Left lung (tissue), 10 donors: Measurements from ENCODE around the gene FSD1L. TPM values are rescaled to one million over a fixed set of nuclear protein-coding genes. Genes with fewer than 3 reads are reported as not detected.

Source experiments
- ATAC-seq: fragments of 200-7000 bp; cut with Tn5 transposase; one replicate; pipeline ENCODE4 v1.9.1; 2020; ENCODE audit warnings: moderate library complexity
- DNase-seq, 4 donors: peaks; one replicate each; pipeline ENCODE4 v3.0.0-alpha.2; 2013 to 2020
- H3K27ac ChIP-seq, 2 donors: fragments of 200-600 bp; sonication (generic) in 1 of 2; one replicate each; pipeline versions ENCODE4 v1.5.0 to v1.8.0; 2020 to 2021
- H3K27me3 ChIP-seq, 2 donors: fragments of 200-600 bp; sonication (generic) in 1 of 2; one replicate each; pipeline versions ENCODE4 v1.5.0 to v1.8.0; 2020 to 2021
- H3K36me3 ChIP-seq, 2 donors: fragments of 200-600 bp; sonication (generic) in 1 of 2; one replicate each; pipeline versions ENCODE4 v1.5.0 to v1.8.0; 2020 to 2021
- H3K4me1 ChIP-seq, 2 donors: fragments of 200-600 bp; one replicate each; pipeline ENCODE4 v1.8.0; 2021
- H3K4me3 ChIP-seq, 2 donors: fragments of 200-600 bp; sonication (generic) in 1 of 2; one replicate each; pipeline versions ENCODE4 v1.5.0 to v1.8.0; 2020 to 2021; ENCODE audit warnings: mild to moderate bottlenecking in 1 of 2
- H3K9me3 ChIP-seq, 2 donors: fragments of 200-600 bp; sonication (generic) in 1 of 2; one replicate each; pipeline versions ENCODE4 v1.5.0 to v1.8.0; 2020 to 2021
- intact Hi-C, 2 donors: fragments of 100-400 bp; cut with DNase I; formaldehyde crosslinking; loops; one replicate each; pipeline versions ENCODE4 v1.11.2 to v1.14.2; 2022
- polyA plus RNA-seq, 6 donors: library from polyadenylated mRNA; unstranded; fragments of 120-200 nt; gene quantifications; one replicate each; pipeline ENCODE4 v1.2.1, GENCODE V29; 2013; ENCODE audit not compliant: insufficient read length in 6 of 6
- total RNA-seq, 2 donors: library from RNA; stranded (reverse); fragmentation: NEBNext Ultra II Directional; extraction: Animal tissue kit (Norgen Biotek cat#: 25700); gene quantifications; one replicate each; pipeline ENCODE4 v1.2.1, GENCODE V29; 2021
- TF ChIP-seq, protein P1 (sequence below), 2 donors: fragments of 200-600 bp; sonication (generic) in 1 of 2; IDR thresholded peaks; one replicate each; pipeline versions ENCODE4 v1.5.0 to v1.8.0; 2021; ENCODE audit warnings: antibody characterized with exemption in 2 of 2
- donor health status: DM: no; HTN: yes; CAD: no.
- donor health status: DM: no; HTN: no; CAD: no.

FSD1L gene
- total and polyA plus RNA-seq, 8 donors = 3.7 to 9.4 (median 7.1) TPM

DNA sequence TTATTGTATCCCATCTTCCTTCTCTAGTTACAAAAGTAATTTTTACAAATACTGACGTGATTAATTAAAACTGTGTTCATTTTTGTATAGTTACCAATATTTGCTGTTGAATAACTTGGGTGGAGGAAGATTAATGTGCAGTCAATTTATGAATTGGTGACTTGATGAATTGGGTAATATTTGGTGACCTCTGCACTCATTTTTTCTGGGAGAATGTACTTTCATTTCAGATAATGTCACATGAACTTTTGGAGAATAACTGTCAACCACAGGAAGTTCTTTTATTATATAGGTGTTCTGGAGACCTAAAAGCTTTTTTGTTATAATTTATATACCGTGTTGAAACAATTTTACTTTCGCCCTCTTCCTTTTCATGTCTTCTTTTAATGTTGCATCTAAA is 83.7 kb downstream of the FSD1L start:
- DNase-seq = no peak
- ATAC-seq = no peak
- H3K9me3 ChIP-seq = peaks cover 0 to 2% of the 10 kb centered on the region in 2 donors
- no peak overlapping the region for H3K27ac ChIP-seq
- intact Hi-C loops = no loop called here
- H3K36me3 ChIP-seq = no peaks in the 10 kb centered on the region
- TF ChIP-seq, protein P1, sequence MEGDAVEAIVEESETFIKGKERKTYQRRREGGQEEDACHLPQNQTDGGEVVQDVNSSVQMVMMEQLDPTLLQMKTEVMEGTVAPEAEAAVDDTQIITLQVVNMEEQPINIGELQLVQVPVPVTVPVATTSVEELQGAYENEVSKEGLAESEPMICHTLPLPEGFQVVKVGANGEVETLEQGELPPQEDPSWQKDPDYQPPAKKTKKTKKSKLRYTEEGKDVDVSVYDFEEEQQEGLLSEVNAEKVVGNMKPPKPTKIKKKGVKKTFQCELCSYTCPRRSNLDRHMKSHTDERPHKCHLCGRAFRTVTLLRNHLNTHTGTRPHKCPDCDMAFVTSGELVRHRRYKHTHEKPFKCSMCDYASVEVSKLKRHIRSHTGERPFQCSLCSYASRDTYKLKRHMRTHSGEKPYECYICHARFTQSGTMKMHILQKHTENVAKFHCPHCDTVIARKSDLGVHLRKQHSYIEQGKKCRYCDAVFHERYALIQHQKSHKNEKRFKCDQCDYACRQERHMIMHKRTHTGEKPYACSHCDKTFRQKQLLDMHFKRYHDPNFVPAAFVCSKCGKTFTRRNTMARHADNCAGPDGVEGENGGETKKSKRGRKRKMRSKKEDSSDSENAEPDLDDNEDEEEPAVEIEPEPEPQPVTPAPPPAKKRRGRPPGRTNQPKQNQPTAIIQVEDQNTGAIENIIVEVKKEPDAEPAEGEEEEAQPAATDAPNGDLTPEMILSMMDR (IDR thresholded peaks at IDR 0.05) = no peak
- no peaks in the 10 kb centered on the region for H3K4me1 ChIP-seq
- H3K27me3 ChIP-seq = no peaks in the 10 kb centered on the region
- no peak overlapping the region for H3K4me3 ChIP-seq

DNA sequence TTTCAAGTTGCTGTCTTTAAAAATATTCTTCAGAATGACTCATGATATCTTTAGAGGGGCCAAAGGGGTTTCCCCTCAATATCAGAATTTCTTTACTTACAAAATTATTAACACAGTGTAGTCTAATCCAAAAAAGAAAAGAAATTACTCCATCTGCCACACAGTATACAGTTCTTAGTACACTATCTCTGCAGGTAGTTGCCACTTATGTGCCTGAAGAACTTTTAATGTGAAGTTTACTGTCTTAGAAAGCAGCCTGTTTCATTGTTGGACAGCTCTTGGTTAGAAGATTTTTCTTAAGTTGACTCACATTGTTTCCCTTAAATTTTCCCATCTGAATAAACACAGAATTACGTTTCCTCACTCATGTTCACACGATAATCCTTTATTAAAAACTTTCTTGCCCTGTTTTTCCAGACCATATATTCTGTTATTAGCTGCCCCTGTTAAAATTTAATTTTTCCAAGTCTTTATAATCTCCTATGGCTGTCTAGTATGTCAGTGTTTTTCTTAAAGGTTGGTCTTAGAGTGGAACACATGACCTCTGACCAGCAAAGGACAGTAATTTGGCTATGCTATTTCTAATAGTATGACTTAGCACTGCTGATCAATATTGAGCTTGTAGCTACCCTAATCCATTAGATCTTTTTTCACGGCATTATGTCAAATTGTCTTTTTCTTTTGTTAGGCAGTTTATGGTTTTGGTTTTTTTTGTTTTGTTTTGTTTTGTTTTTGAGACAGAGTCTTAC is 88.3 kb downstream of the FSD1L start:
- DNase-seq (no peak), ATAC-seq (no peak)
- Histone ChIP-seq H3K4me1 (no peaks in the 10 kb centered on the region), H3K27me3 (no peaks in the 10 kb centered on the region), H3K9me3 (no peaks in the 10 kb centered on the region), H3K27ac (no peak overlapping the region), H3K36me3 (no peaks in the 10 kb centered on the region), H3K4me3 (no peak overlapping the region)
- intact Hi-C loops = no loop called here
- TF ChIP-seq, protein P1 (IDR thresholded peaks at IDR 0.05) = no peak

DNA sequence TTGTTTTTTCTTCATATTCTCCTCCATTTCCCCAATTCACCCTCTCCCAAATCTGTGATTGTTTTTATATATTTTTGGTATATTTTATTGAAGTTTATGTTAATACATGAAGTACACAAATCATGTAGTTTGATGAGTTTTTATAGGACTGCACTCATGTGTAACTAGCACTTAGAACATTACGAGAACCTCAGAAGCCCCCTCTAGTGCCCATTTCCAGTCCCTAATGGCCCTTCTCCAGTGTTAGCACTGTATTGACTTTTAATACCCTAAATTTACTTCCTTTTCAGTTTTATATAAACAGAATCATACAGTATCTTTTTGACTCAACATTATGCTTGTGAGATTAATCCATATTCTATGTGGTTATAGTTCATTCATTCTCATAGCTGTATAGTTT is 91.6 kb downstream of the FSD1L start:
- intact Hi-C loops = no loop called here
- no peaks in the 10 kb centered on the region for H3K4me1 ChIP-seq
- H3K27me3 ChIP-seq = no peaks in the 10 kb centered on the region
- no peak for DNase-seq
- no peak for ATAC-seq
- TF ChIP-seq, protein P1 (IDR thresholded peaks at IDR 0.05) = no peak
- H3K27ac ChIP-seq = no peak overlapping the region
- H3K4me3 ChIP-seq = no peak overlapping the region
- no peaks in the 10 kb centered on the region for H3K36me3 ChIP-seq
- no peaks in the 10 kb centered on the region for H3K9me3 ChIP-seq

DNA sequence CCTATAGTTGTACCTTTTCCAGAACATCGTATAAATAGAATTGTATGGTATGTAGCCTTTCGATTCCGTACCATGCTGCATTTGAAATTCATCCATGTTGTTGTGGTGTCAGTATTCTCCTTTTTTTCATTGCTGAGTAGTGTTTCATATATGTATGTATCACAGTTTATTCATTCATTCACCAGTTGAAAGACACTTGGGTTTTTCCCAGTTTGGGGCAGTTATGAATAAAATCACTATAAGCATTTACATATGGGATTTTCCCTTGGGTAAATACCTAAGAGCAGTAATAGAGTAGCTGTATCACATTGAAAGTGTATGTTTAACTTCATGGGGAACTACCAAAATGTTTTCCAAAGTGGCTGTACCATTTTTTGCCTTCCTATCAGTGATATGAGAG is 94.0 kb downstream of the FSD1L start:
- TF ChIP-seq, protein P1 (IDR thresholded peaks at IDR 0.05) = no peak
- H3K4me3 ChIP-seq = no peak overlapping the region
- DNase-seq = no peak
- intact Hi-C loops = no loop called here
- H3K27me3 ChIP-seq = no peaks in the 10 kb centered on the region
- no peak overlapping the region for H3K27ac ChIP-seq
- no peaks in the 10 kb centered on the region for H3K36me3 ChIP-seq
- H3K9me3 ChIP-seq = no peaks in the 10 kb centered on the region
- no peak for ATAC-seq
- H3K4me1 ChIP-seq = no peaks in the 10 kb centered on the region

DNA sequence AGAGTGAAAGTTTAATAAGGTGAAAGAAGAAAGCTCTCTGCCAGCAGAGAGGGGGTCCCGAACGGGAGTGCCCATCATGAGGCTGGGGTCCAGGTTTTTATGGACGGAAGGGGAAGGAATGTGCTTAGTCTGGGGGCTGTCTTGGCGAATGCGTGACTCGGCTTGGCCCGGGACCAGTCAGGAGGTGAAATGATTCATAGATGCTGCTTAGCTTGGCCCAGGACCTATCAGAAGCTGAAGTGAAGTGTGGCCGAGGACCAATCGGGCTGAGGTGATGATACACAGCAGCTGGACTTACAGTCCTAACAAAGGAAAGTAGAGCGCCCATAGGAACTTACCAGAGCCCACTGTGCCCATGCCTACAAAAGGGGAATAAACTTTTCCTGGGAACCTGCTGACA is 106.2 kb downstream of the FSD1L start:
- Histone ChIP-seq H3K9me3 (no peaks in the 10 kb centered on the region), H3K4me1 (peaks cover 8 to 14% of the 10 kb centered on the region in 2 donors), H3K4me3 (no peak overlapping the region), H3K27ac (no peak overlapping the region), H3K27me3 (no peaks in the 10 kb centered on the region), H3K36me3 (no peaks in the 10 kb centered on the region)
- intact Hi-C loops = no loop called here
- DNase-seq (no peak), ATAC-seq (no peak)
- TF ChIP-seq, protein P1 (IDR thresholded peaks at IDR 0.05) = no peak
